ENCODE results near the gene GALNT16.

GRCh38 chr14:69266572-69267345 is 6.8 kb downstream of the GALNT16 start:
- no peak for TF ChIP-seq EZH2phosphoT487 (IDR thresholded peaks at IDR 0.05; ENCODE audit: borderline replicate concordance)
- TF ChIP-seq, protein P1, sequence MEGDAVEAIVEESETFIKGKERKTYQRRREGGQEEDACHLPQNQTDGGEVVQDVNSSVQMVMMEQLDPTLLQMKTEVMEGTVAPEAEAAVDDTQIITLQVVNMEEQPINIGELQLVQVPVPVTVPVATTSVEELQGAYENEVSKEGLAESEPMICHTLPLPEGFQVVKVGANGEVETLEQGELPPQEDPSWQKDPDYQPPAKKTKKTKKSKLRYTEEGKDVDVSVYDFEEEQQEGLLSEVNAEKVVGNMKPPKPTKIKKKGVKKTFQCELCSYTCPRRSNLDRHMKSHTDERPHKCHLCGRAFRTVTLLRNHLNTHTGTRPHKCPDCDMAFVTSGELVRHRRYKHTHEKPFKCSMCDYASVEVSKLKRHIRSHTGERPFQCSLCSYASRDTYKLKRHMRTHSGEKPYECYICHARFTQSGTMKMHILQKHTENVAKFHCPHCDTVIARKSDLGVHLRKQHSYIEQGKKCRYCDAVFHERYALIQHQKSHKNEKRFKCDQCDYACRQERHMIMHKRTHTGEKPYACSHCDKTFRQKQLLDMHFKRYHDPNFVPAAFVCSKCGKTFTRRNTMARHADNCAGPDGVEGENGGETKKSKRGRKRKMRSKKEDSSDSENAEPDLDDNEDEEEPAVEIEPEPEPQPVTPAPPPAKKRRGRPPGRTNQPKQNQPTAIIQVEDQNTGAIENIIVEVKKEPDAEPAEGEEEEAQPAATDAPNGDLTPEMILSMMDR (conservative IDR thresholded peaks at IDR 0.05; ENCODE audit: low read length), result no peak

Data from Loucy (cell line).